ENCODE data around the gene RIMBP3C. TPM values are rescaled to one million over a fixed set of nuclear protein-coding genes. Genes with fewer than 3 reads are reported as not detected.

Gene RIMBP3C
- total and polyA plus RNA-seq, 2 experiments from 2014 or later, result 1.1 TPM; not detected in 1

- Histone ChIP-seq H3K4me2 (no peak overlapping the region), H3K27ac (ENCODE audit: low read depth) (no peak overlapping the region), H3K36me3 (ENCODE audit: insufficient read depth) (no peaks in the 10 kb centered on the region), H3K4me3 (no peak overlapping the region), H2AFZ (0 out of 2 replicates have a peak overlapping the region, but pooled peaks have one; percentile 5), H3F3A (replicated peaks; ENCODE audit: low read depth) (0 out of 2 replicates have a peak, but pooled peaks cover 3% of the 10 kb centered on the region), H3K27me3 (ENCODE audit: insufficient read depth) (no peaks in the 10 kb centered on the region), H3K79me2 (replicated peaks; ENCODE audit: insufficient read depth) (peaks cover 18% of the 10 kb centered on the region), H4K20me1 (replicated peaks; ENCODE audit: insufficient read depth) (peaks cover 11% of the 10 kb centered on the region), H3K9me2 (ENCODE audit: insufficient read depth) (no peaks in the 10 kb centered on the region), H3K4me1 (ENCODE audit: insufficient read depth) (peaks cover 6% of the 10 kb centered on the region)
- H3K4me1 Mint-ChIP-seq, result peaks cover 9% of the 10 kb centered on the region
- H3K9me3 Mint-ChIP-seq, result no peaks in the 10 kb centered on the region; the same call in 2 of the 3 replicates
- H3K27ac Mint-ChIP-seq, result no peak overlapping the region
- ATAC-seq, result no peak
- no peak for TF ChIP-seq ZNF114 (CRISPR knock-in tag; IDR thresholded peaks at IDR 0.05)
- no peak for TF ChIP-seq ZNF462 (CRISPR knock-in tag; IDR thresholded peaks at IDR 0.05)
- TF ChIP-seq ZNF331 (CRISPR knock-in tag; IDR thresholded peaks at IDR 0.05; ENCODE audit: low read depth), result no peak
- TF ChIP-seq ETS1 (IDR thresholded peaks at IDR 0.05), result no peak
- no peak for TF ChIP-seq REST (IDR thresholded peaks at IDR 0.05; ENCODE audit: unreplicated experiment)
- TF ChIP-seq JUNB (IDR thresholded peaks at IDR 0.05; ENCODE audit: unreplicated experiment), result no peak
- TF ChIP-seq EZH2phosphoT487 (IDR thresholded peaks at IDR 0.05; ENCODE audit: unreplicated experiment), result no peak
- TF ChIP-seq NANOG (IDR thresholded peaks at IDR 0.05; ENCODE audit: borderline replicate concordance), result no peak
- no peak for TF ChIP-seq POLR2AphosphoS5 (IDR thresholded peaks at IDR 0.05; ENCODE audit: low read depth)
- H3K4me3 Mint-ChIP-seq, result no peak overlapping the region
- DNase-seq (ENCODE audit: low spot score), result no peak
- no peaks in the 10 kb centered on the region; the same call in 2 of the 3 replicates for H3K36me3 Mint-ChIP-seq (ENCODE audit: low read depth)
- H3K27me3 Mint-ChIP-seq (ENCODE audit: insufficient read depth, low read depth, poor library complexity), result peaks cover 9% of the 10 kb centered on the region
Observed at GRCh38 chr22:21564411-21564810, 13.2 kb upstream of the RIMBP3C start.

Data from GM23338 (cell line).